GM19351 (cell line): ENCODE results near the gene ATOSB.

Experiments
- ATAC-seq: cut with Tn5 transposase; IDR thresholded peaks from one replicate; pipeline ENCODE4 v1.9.1; 2021; ENCODE audit warnings: mild to moderate bottlenecking, moderate library complexity; ENCODE audit not compliant: unreplicated experiment

Gene ATOSB

GRCh38 chr9:35054871-35055644 lies 60.6 kb downstream of the ATOSB start:
- ATAC-seq, result no peak

DNA sequence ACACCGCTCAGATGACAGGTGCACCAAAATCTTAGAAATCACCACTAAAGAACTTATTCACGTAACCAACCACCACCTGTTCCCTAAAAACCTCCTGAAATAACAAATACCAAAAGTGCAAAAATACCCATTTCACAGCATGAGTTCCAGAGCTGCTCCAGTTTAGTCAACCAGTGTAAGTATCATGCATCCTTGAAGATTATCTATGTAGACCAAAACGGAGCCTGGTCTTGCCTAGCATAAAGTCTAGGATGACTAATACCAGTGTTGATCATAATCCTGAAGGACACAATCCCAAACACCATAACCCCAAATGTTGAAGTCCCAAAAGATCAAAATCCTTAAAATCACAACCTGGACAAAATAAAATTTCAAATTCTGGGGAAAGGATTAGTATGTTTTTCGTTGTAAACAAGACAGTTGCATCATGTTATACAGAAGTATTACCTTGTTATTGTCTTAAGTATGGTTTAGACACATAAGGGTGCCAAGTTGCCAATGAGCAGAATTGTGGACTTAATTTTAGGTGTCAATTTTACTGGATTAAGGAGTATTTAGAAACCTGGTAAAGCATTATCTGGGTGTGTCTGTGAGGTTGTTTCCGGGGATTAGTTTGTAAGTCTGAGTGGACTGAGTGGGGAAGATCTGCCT lies 61.4 kb downstream of the ATOSB start:
- no peak for ATAC-seq
